GM12878 (cell line): ENCODE results near the gene MAN2B1. TPM values are rescaled to one million over a fixed set of nuclear protein-coding genes. Genes with fewer than 3 reads are reported as not detected.

ENCODE experiments used
- ATAC-seq: fragments of 200-7000 bp; cut with Tn5 transposase; 3 replicates; pipeline ENCODE4 v1.9.1; 2020; ENCODE audit warnings: mild to moderate bottlenecking, moderate library complexity
- BruUV-seq: library from RNA; stranded (reverse); fragments of 400-500 nt; replicated peaks from 2 replicates; lab custom pipeline; 2021; lab: Mats Ljungman, UMichigan
- CTCF ChIA-PET: fragments of 300-600 bp; sonication (Branson Sonifier 250); formaldehyde crosslinking; extraction: SDS; loops from one replicate; lab custom pipeline; 2021; ENCODE audit warnings: inconsistent platforms; lab: Yijun Ruan, JAX
- POLR2A ChIA-PET: fragments of 350-600 bp; formaldehyde crosslinking; extraction: SDS; loops from one replicate; lab custom pipeline; 2021; ENCODE audit warnings: inconsistent platforms; lab: Charles Lee
- RAD21 ChIA-PET: fragments of 300-600 bp; sonication (Branson Sonifier 250); formaldehyde crosslinking; loops from one replicate; lab custom pipeline; 2023; ENCODE audit warnings: antibody characterized with exemption; ENCODE audit not compliant: unreplicated experiment; lab: Charles Lee
- SMC1A ChIA-PET: fragments of 300-600 bp; sonication (Branson Sonifier 250); formaldehyde crosslinking; loops from one replicate; lab custom pipeline; 2023; ENCODE audit not compliant: unreplicated experiment, uncharacterized antibody; lab: Charles Lee
- DNase-seq: peaks from one replicate; pipeline ENCODE4 v3.0.0-alpha.2; 2011; ENCODE audit warnings: low read depth, low spot score
- FAIRE-seq: peaks from 3 replicates; lab custom pipeline; 2011; peaks lifted over from hg19 to GRCh38; lab: Jason Lieb, UNC
- H2AFZ ChIP-seq: 2 replicates; pipeline ENCODE4 v1.6.0; 2011; ENCODE audit warnings: low read depth, low read length, control low read depth; ENCODE audit not compliant: control insufficient read depth
- H3K27ac ChIP-seq: 2 replicates; pipeline ENCODE4 v1.5.1; 2011; ENCODE audit warnings: control low read depth; ENCODE audit not compliant: control insufficient read depth, insufficient read depth
- H3K27me3 ChIP-seq, 2 experiments: replicated peaks in 1 of 2; 2 replicates each; pipeline versions ENCODE4 v1.6.0 to v1.6.1; 2011; ENCODE audit warnings: low read length in 1 of 2; ENCODE audit not compliant: control insufficient read depth in 2 of 2, insufficient read depth in 2 of 2
- H3K36me3 ChIP-seq, 2 experiments: 2 replicates each; pipeline ENCODE4 v1.5.1; 2011; ENCODE audit warnings: low read length in 1 of 2; ENCODE audit not compliant: control insufficient read depth in 2 of 2, insufficient read depth in 2 of 2
- H3K4me1 ChIP-seq: 2 replicates; pipeline ENCODE4 v1.6.1; 2011; ENCODE audit warnings: mild to moderate bottlenecking, low read length, moderate library complexity, mixed read lengths; ENCODE audit not compliant: control insufficient read depth, insufficient read depth
- H3K4me2 ChIP-seq: 2 replicates; pipeline ENCODE4 v1.6.0; 2011; ENCODE audit warnings: control low read depth; ENCODE audit not compliant: control insufficient read depth, insufficient read depth
- H3K4me3 ChIP-seq: fragments of 200-600 bp; sonication (generic); 2 replicates; pipeline ENCODE4 v1.5.1; 2016
- H3K79me2 ChIP-seq: 2 replicates; pipeline ENCODE4 v1.6.0; 2011; ENCODE audit warnings: low read length; ENCODE audit not compliant: control insufficient read depth, insufficient read depth
- H3K9ac ChIP-seq: 2 replicates; pipeline ENCODE4 v1.8.0; 2011; ENCODE audit warnings: low read length, control low read depth, mixed read lengths; ENCODE audit not compliant: control insufficient read depth, insufficient read depth
- H3K9me3 ChIP-seq: replicated peaks from 3 replicates; pipeline ENCODE4 v1.5.1; 2011; ENCODE audit warnings: mild to moderate bottlenecking, low read length; ENCODE audit not compliant: control insufficient read depth, insufficient read depth
- H4K20me1 ChIP-seq: 2 replicates; pipeline ENCODE4 v1.6.0; 2011; ENCODE audit not compliant: control insufficient read depth, insufficient read depth
- BCL11A ChIP-seq: IDR thresholded peaks from 2 replicates; pipeline ENCODE4 v1.6.1; 2011; ENCODE audit warnings: low read depth, low read length
- CEBPB ChIP-seq, 2 experiments: fragments of 150-350 bp in 1 of 2; IDR thresholded peaks; 2 replicates each; pipeline ENCODE4 v1.6.1; 2012 to 2014; ENCODE audit warnings: low read depth in 2 of 2, low read length in 2 of 2, borderline replicate concordance in 1 of 2, inconsistent platforms in 1 of 2
- CREB1 ChIP-seq: IDR thresholded peaks from 2 replicates; pipeline ENCODE4 v1.6.1; 2012; ENCODE audit warnings: low read depth, mild to moderate bottlenecking, inconsistent platforms
- FOS ChIP-seq: IDR thresholded peaks from 3 replicates; pipeline ENCODE4 v1.6.1; 2011; ENCODE audit warnings: borderline replicate concordance; ENCODE audit not compliant: insufficient read length; ENCODE audit errors: extremely low read depth
- HDGF ChIP-seq: fragments of 450-650 bp; IDR thresholded peaks from 2 replicates; pipeline ENCODE4 v1.6.1; 2016; ENCODE audit warnings: antibody characterized with exemption
- KDM1A ChIP-seq: fragments of 200-600 bp; sonication (generic); IDR thresholded peaks from 2 replicates; pipeline ENCODE4 v1.6.1; 2016; ENCODE audit warnings: borderline replicate concordance
- NR2C2 ChIP-seq: IDR thresholded peaks from 2 replicates; pipeline ENCODE4 v1.6.1; 2011; ENCODE audit warnings: borderline replicate concordance, low read depth; ENCODE audit not compliant: control insufficient read depth, insufficient read length
- POLR2A ChIP-seq: IDR thresholded peaks from 2 replicates; pipeline ENCODE4 v1.6.1; 2011; ENCODE audit warnings: low read depth, mild to moderate bottlenecking, low read length
- RELB ChIP-seq: fragments of 450-650 bp; IDR thresholded peaks from 2 replicates; pipeline ENCODE4 v1.6.1; 2017; ENCODE audit warnings: low read depth, mild to moderate bottlenecking, moderate library complexity
- SMAD5 ChIP-seq: IDR thresholded peaks from 2 replicates; pipeline ENCODE4 v1.6.1; 2016; ENCODE audit warnings: antibody characterized with exemption, low read depth
- SPI1 ChIP-seq: IDR thresholded peaks from 2 replicates; pipeline ENCODE4 v1.6.1; 2011; ENCODE audit warnings: low read depth, mild to moderate bottlenecking, low read length, moderate library complexity, borderline replicate concordance; ENCODE audit not compliant: insufficient read depth
- WRNIP1 ChIP-seq: IDR thresholded peaks from 2 replicates; pipeline ENCODE4 v1.6.1; 2011; ENCODE audit warnings: low read depth, low read length, improper control_type of control experiment, borderline replicate concordance
- YY1 ChIP-seq: IDR thresholded peaks from 2 replicates; pipeline ENCODE4 v1.6.1; 2011; ENCODE audit warnings: low read depth, mild to moderate bottlenecking, low read length
- ZBED1 ChIP-seq: IDR thresholded peaks from 2 replicates; pipeline ENCODE4 v1.6.1; 2016; ENCODE audit warnings: borderline replicate concordance
- ZBTB33 ChIP-seq: fragments of 450-650 bp; IDR thresholded peaks from 2 replicates; pipeline ENCODE4 v1.6.1; 2017; ENCODE audit warnings: mild to moderate bottlenecking
- ZBTB4 ChIP-seq: fragments of 450-650 bp; formaldehyde crosslinking; IDR thresholded peaks from 2 replicates; pipeline ENCODE4 v1.4.0; 2022; ENCODE audit warnings: mild to moderate bottlenecking, moderate library complexity
- WGBS: methylation state at CpG from one replicate; pipeline ENCODE4 v1.1.6; 2016; ENCODE audit warnings: low lambda C conversion rate; ENCODE audit not compliant: insufficient replicate concordance, insufficient coverage; ENCODE audit errors: missing lambda C conversion rate; 5-methylcytosine and 5-hydroxymethylcytosine counted together
- in situ Hi-C: fragments of 300-500 bp; cut with MboI; formaldehyde crosslinking; loops from 9 replicates; pipeline ENCODE4 v1.14.3; 2018; ENCODE audit warnings: mixed read lengths
- intact Hi-C: fragments of 100-400 bp; cut with micrococcal nuclease; formaldehyde crosslinking; loops from one replicate; pipeline ENCODE4 v1.14.2; 2022; ENCODE audit not compliant: unreplicated experiment
- polyA plus RNA-seq, 11 experiments: library from polyadenylated mRNA; depleted of rRNA in 4 of 11; unstranded in 6 of 11; stranded (reverse) in 5 of 11; fragments of >200 nt; fragmentation: Nextera tagmentation in 4 of 11; fragmentation: Illumina TruSeq in 1 of 11; extraction: Ambion mirVana in 4 of 11; extraction: Trizol in 1 of 11; gene quantifications; 1 replicate in 1 of 11; 2 replicates in 10 of 11; pipeline versions ENCODE4 v1.2.1 to v1.2.3, GENCODE V29; 2011 to 2016; ENCODE audit warnings: inconsistent platforms in 2 of 11, missing spikeins in 2 of 11, low read depth in 1 of 11
- total RNA-seq, 4 experiments: library from RNA; depleted of rRNA in 3 of 4; stranded (reverse); fragments of >200 nt in 3 of 4; fragmentation: Illumina TruSeq in 1 of 4; extraction: Trizol in 1 of 4; gene quantifications; 2 replicates each; pipeline versions ENCODE4 v1.2.1 to v1.2.3, GENCODE V29; 2013 to 2021

Gene MAN2B1
- total and polyA plus RNA-seq, 10 of the 15 experiments (the other 5 are each of a cell fraction or from before 2014, with no cell fraction given): 7.6 to 224 (median 81.4) TPM

DNA sequence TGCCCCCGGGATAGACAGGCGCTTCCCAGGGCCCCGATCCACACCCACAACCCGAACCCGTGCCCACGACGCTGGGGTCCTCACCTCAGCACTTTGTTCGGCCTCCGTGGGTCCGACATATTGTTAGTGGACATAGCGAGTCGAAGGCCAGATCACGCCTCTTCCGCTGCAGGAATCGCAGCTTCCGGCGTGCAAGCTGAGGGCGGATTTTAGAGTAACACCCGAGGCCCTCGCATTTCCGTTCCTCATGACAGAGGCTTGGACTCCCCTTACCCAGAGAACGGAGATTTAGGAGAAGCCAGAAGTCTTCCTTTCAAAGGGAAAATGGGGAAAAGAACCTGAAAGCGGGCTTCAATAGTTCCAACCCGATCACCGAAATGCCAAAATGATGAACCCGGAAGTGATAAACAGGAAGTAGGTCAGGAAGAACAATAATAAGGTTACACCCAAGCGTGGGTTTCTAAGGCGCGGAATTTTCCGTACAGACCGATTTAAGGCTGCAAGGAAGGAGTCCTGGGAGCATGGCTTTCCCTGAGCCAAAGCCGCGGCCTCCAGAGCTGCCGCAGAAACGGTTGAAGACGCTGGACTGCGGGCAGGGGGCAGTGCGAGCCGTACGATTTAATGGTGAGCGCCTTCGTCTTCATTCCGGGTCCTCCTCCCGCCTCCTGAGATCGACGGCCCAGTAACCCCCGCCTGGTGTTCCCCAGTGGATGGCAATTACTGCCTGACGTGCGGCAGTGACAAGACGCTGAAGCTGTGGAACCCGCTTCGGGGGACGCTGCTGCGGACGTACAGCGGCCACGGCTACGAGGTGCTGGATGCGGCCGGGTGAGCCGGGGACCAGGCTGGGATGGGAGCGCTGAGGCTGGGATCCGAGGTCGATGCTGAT lies 3.0 kb upstream of the MAN2B1 start:
- RAD21 ChIA-PET: interaction anchor here (0.5 to 1.1 kb wide), 5 partner anchors 12 to 745 kb away, joined by 3 to 4 read pairs (median 3); partner anchors contain the start of genes DHPS, ZNF490 and ZNF791
- in situ Hi-C loops (loop anchor here (5.0 kb wide), 1 partner anchor 107 kb away; no protein-coding TSS in a partner anchor), intact Hi-C loops (loop anchor here (5.0 kb wide), 1 partner anchor 467 kb away; no protein-coding TSS in a partner anchor)
- CTCF ChIA-PET: interaction anchor here (0.6 to 2.3 kb wide), 4 partner anchors 12 to 106 kb away, joined by 3 to 11 read pairs (median 4); partner anchors contain the start of genes DHPS, ZNF490 and ZNF791
- WGBS: 1% methylated on average over 64 of the region's 64 CpGs
- TSS peak; percentile 71 for BruUV-seq
- Histone ChIP-seq H3K36me3 (peaks cover 8 to 15% of the 10 kb centered on the region in 2 experiments), H2AFZ (peak overlapping the region; percentile 99), H3K4me1 (peaks cover 26% of the 10 kb centered on the region), H3K79me2 (peaks cover 48% of the 10 kb centered on the region), H3K27ac (peak overlapping the region; percentile 100), H3K9ac (peak overlapping the region; percentile 99), H3K9me3 (no peaks in the 10 kb centered on the region), H3K4me2 (peak overlapping the region; percentile 60), H3K27me3 (no peaks in the 10 kb centered on the region), H4K20me1 (no peaks in the 10 kb centered on the region), H3K4me3 (peak overlapping the region; percentile 92)
- SMC1A ChIA-PET: interaction anchor here (0.6 to 1.3 kb wide), 5 partner anchors 12 to 270 kb away, joined by 3 to 4 read pairs (median 3); partner anchors contain the start of genes DHPS, ZNF490 and ZNF791
- POLR2A ChIA-PET: interaction anchor here (0.6 to 1.8 kb wide), 4 partner anchors 18 to 65 kb away, joined by 3 to 4 read pairs (median 3); partner anchors contain the start of genes TRIR, ZNF490 and ZNF791
- DNase-seq (peak; percentile 72), FAIRE-seq (peak; percentile 97), ATAC-seq (peak; percentile 39)
- peak; percentile 85 for TF ChIP-seq POLR2A
- TF ChIP-seq CEBPB (IDR thresholded peaks at IDR 0.05; ENCODE audit: borderline replicate concordance in 1 of 2, low read depth in 2 of 2, low read length in 2 of 2): no peak
- TF ChIP-seq ZBED1: no peak
- TF ChIP-seq RELB: peak; percentile 99
- no peak for TF ChIP-seq NR2C2
- no peak for TF ChIP-seq HDGF
- no peak for TF ChIP-seq ZBTB4 (CRISPR knock-in tag)
- TF ChIP-seq SPI1: no peak
- no peak for TF ChIP-seq BCL11A
- peak; percentile 89 for TF ChIP-seq YY1
- TF ChIP-seq SMAD5: peak; percentile 61; the same call in 1 of the 2 replicates
- TF ChIP-seq KDM1A: no peak
- TF ChIP-seq CREB1: peak; percentile 75
- TF ChIP-seq FOS: no peak
- peak; percentile 14; the same call in 1 of the 2 replicates for TF ChIP-seq ZBTB33
- TF ChIP-seq WRNIP1: peak; percentile 93; the same call in 1 of the 2 replicates
